Measurements from ENCODE around the gene GRK1. TPM values are rescaled to one million over a fixed set of nuclear protein-coding genes. Genes with fewer than 3 reads are reported as not detected.
"Not testable (repeated sequence)": the region's sequence is repeated elsewhere in the genome, so short reads cannot be mapped to it uniquely, and the experiment has no call there.

GRK1 gene
- total RNA-seq, 2 donors from 2014 or later, result 0.10 TPM; not detected in 1

- Histone ChIP-seq H3K9me3 (no peaks in the 10 kb centered on the region), H3K4me3 (no peak overlapping the region), H3K27me3 (no peaks in the 10 kb centered on the region), H3K27ac (no peak overlapping the region), H3K9ac (ENCODE audit: low read depth in 2 of 2, low read length in 2 of 2) (no peak overlapping the region), H3K36me3 (no peaks in the 10 kb centered on the region), H3K4me1 (no peaks in the 10 kb centered on the region)
- no peak for DNase-seq
- intact Hi-C loops (cut with DNase I), result no loop called here
- TF ChIP-seq CTCF (IDR thresholded peaks at IDR 0.05), result no peak
These were observed 81.9 kb downstream of the GRK1 start for GRCh38 chr13:113748862-113749451.

- intact Hi-C loops (cut with DNase I), result no loop called here
- Histone ChIP-seq H3K36me3 (no peaks in the 10 kb centered on the region), H3K9ac (ENCODE audit: low read depth in 2 of 2, low read length in 2 of 2) (no peak overlapping the region), H3K27me3 (no peaks in the 10 kb centered on the region), H3K9me3 (no peaks in the 10 kb centered on the region), H3K27ac (no peak overlapping the region), H3K4me1 (no peaks in the 10 kb centered on the region), H3K4me3 (no peak overlapping the region)
- no peak for DNase-seq
- TF ChIP-seq CTCF (IDR thresholded peaks at IDR 0.05), result no peak
These were observed 82.5 kb downstream of the GRK1 start for GRCh38 chr13:113749507-113749906.

- H3K27ac ChIP-seq, result no peak overlapping the region
- no peak overlapping the region for H3K4me3 ChIP-seq
- no peak for TF ChIP-seq CTCF (IDR thresholded peaks at IDR 0.05)
- DNase-seq, result no peak
- H3K4me1 ChIP-seq, result no peaks in the 10 kb centered on the region
- H3K27me3 ChIP-seq, result no peaks in the 10 kb centered on the region
- intact Hi-C loops (cut with DNase I), result no loop called here
- no peaks in the 10 kb centered on the region for H3K36me3 ChIP-seq
- no peak overlapping the region for H3K9ac ChIP-seq (ENCODE audit: low read depth in 2 of 2, low read length in 2 of 2)
- H3K9me3 ChIP-seq, result no peaks in the 10 kb centered on the region
These were observed 82.9 kb downstream of the GRK1 start for GRCh38 chr13:113749967-113750366.

GRCh38 chr13:113750554-113751399 lies 83.8 kb downstream of the GRK1 start:
- intact Hi-C loops (cut with DNase I), result no loop called here
- Histone ChIP-seq H3K4me1 (no peaks in the 10 kb centered on the region), H3K9me3 (no peaks in the 10 kb centered on the region), H3K9ac (ENCODE audit: low read depth in 2 of 2, low read length in 2 of 2) (no peak overlapping the region), H3K36me3 (no peaks in the 10 kb centered on the region), H3K4me3 (no peak overlapping the region), H3K27ac (no peak overlapping the region), H3K27me3 (no peaks in the 10 kb centered on the region)
- no peak for TF ChIP-seq CTCF (IDR thresholded peaks at IDR 0.05)
- no peak for DNase-seq

GRCh38 chr13:113751491-113751890 lies 84.5 kb downstream of the GRK1 start:
- no peak for DNase-seq
- H3K27me3 ChIP-seq, result no peaks in the 10 kb centered on the region
- no peak overlapping the region for H3K27ac ChIP-seq
- H3K4me1 ChIP-seq, result no peaks in the 10 kb centered on the region
- no peak for TF ChIP-seq CTCF (IDR thresholded peaks at IDR 0.05)
- H3K36me3 ChIP-seq, result no peaks in the 10 kb centered on the region
- H3K4me3 ChIP-seq, result no peak overlapping the region
- intact Hi-C loops (cut with DNase I), result no loop called here
- H3K9ac ChIP-seq (ENCODE audit: low read depth in 2 of 2, low read length in 2 of 2), result no peak overlapping the region
- no peaks in the 10 kb centered on the region for H3K9me3 ChIP-seq

GRCh38 chr13:113752211-113752986 lies 85.4 kb downstream of the GRK1 start:
- H3K4me1 ChIP-seq; H3K27ac ChIP-seq; H3K36me3 ChIP-seq; DNase-seq; H3K9ac ChIP-seq (ENCODE audit: low read depth in 2 of 2, low read length in 2 of 2); H3K9me3 ChIP-seq; H3K4me3 ChIP-seq; intact Hi-C loops (cut with DNase I); H3K27me3 ChIP-seq: not testable (repeated sequence)
